Measurements from ENCODE around the gene RAMAC. TPM values are rescaled to one million over a fixed set of nuclear protein-coding genes. Genes with fewer than 3 reads are reported as not detected.
"Not testable (repeated sequence)": the region's sequence is repeated elsewhere in the genome, so short reads cannot be mapped to it uniquely, and the experiment has no call there.

The RAMAC gene
- total RNA-seq, 1 donor from 2014 or later = 27.6 TPM

DNA sequence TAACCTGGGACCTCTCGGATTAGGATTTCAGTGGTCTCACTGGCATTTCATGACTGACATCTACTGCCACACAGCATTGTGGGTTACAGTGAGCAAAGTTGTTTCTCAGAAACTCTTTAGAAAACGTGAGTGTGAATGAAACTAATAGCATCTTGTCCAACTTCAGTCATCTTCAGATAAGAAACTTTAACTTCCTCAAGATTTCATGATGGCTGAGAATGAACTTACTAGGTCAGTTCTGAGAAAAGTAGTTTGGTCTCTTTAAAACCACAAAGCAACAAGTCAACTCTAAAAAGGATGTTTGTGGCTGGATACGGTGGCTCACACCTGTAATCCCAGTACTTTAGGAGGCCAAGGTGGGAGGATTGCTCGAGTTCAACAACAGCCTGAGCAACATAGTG is 19.3 kb upstream of the RAMAC start:
- no peak for DNase-seq (ENCODE audit: low read depth in 2 of 2)

GRCh38 chr15:82968066-82968465 is 17.9 kb upstream of the RAMAC start:
- no peak for DNase-seq (ENCODE audit: low read depth in 2 of 2)

GRCh38 chr15:82969353-82969752 is 16.7 kb upstream of the RAMAC start:
- no peak for DNase-seq (ENCODE audit: low read depth in 2 of 2)

- DNase-seq (ENCODE audit: low read depth in 2 of 2) = no peak
Observed at GRCh38 chr15:82970078-82970686, 15.8 kb upstream of the RAMAC start.

GRCh38 chr15:82970696-82971095 is 15.3 kb upstream of the RAMAC start:
- no peak for DNase-seq (ENCODE audit: low read depth in 2 of 2)

GRCh38 chr15:82971218-82971984 is 14.6 kb upstream of the RAMAC start:
- DNase-seq (ENCODE audit: low read depth in 2 of 2) = no peak

DNA sequence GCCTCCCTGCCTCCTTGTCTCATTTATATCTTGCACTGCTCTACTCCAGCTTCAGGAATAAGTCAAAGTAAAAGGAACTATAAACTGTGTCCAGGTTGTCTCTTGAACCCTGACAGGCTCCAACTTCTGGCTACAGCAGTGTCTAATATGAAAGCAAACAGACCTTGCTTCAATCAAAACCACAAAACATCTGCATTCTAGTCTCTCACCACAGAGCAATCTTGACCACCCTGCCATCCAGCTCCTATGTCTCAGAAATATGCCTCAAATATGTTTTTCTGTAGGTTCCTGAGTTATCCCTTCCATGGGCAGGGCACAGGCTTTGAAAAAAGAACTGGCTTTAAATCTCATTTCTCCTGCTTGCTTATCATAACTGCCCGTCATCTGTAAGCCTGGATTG is 13.0 kb upstream of the RAMAC start:
- no peak for DNase-seq (ENCODE audit: low read depth in 2 of 2)

- DNase-seq (ENCODE audit: low read depth in 2 of 2) = no peak
Observed at GRCh38 chr15:82977076-82977475, 8.9 kb upstream of the RAMAC start.

GRCh38 chr15:82978438-82978837 is 7.6 kb upstream of the RAMAC start:
- DNase-seq (ENCODE audit: low read depth in 2 of 2) = no peak

- DNase-seq (ENCODE audit: low read depth in 2 of 2) = no peak
Observed at GRCh38 chr15:82979726-82980125, 6.3 kb upstream of the RAMAC start.

DNA sequence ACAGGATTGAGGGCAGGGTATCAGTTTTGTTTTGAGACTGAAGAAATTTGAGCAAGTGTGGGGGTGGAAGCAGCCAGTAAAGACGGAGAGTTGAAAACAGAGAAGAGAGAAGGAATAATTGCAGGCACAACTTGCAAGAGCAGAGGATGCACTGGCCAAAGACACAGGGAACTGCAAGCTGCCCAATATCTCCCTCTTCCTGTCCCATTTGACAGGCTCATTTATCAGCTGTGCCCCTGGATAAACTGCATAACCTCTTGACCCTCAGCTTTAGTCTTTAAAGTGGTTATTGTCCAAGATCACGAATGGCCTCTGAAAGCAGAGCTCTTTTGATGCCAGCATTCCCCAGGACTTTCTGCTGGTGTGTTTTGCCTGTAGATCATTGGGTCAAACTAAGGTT is 5.0 kb upstream of the RAMAC start:
- no peak for DNase-seq (ENCODE audit: low read depth in 2 of 2)

DNA sequence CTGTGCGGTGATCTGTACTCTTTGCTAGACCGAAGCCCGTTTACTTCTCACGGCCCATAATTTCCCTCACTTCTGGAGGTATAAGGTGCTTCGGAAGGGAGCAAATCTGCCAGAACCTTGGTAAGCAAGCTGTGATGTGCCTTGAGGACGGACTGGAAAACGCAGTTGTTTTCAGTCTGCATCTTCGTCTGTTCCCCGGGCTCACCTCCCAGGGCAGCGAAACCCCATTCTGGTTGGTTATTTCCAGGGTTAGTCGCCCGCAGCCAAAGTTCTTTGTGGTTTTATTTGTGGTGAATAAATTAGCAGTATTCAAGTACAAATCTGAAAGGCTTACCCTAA is 401 bp downstream of the RAMAC start:
- peak; percentile 36 to 47 for DNase-seq (ENCODE audit: low read depth in 2 of 2)

GRCh38 chr15:82992436-82992998 is 6.5 kb downstream of the RAMAC start:
- DNase-seq (ENCODE audit: low read depth in 2 of 2) = no peak

DNA sequence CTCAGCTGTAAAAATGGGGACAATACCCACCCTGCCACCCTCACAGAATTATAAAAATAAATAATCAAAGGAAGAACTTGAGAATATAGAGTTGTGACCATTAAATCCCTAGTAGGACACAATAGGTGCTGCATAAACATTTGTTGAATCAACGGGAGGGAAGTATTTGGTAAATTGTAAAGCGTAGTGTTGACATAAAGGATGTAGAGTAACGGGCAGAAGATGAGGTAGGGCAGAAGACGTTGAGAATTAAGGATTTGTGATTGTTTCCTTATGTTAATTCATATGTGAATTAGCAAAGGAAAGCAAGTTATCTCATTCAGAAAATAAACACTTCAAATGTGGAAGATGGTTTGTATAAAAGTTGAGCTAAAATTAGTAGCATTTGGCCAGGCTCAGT is 7.1 kb downstream of the RAMAC start:
- no peak for DNase-seq (ENCODE audit: low read depth in 2 of 2)

GRCh38 chr15:82995076-82995475 is 9.1 kb downstream of the RAMAC start:
- DNase-seq (ENCODE audit: low read depth in 2 of 2) = no peak

DNA sequence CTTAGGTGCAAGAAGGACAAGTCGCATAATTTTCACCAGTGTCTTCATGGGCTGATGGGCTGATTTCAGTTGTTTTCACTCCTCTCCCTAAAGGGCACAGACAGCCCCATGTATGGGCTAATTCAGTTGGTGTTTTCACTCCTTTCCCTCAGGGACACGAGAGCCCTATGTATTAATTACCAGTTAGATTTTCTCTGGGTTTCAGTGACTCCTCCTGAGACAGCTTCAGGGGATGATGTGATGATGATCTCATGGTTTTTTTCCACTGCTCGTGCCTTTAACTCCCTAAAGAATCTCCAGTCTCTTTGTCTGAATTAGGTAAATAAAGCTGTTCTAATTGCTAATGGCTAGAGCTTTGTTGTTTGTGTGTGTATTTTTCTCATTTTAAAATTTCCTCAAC is 9.9 kb downstream of the RAMAC start:
- DNase-seq (ENCODE audit: low read depth in 2 of 2) = no peak

DNA sequence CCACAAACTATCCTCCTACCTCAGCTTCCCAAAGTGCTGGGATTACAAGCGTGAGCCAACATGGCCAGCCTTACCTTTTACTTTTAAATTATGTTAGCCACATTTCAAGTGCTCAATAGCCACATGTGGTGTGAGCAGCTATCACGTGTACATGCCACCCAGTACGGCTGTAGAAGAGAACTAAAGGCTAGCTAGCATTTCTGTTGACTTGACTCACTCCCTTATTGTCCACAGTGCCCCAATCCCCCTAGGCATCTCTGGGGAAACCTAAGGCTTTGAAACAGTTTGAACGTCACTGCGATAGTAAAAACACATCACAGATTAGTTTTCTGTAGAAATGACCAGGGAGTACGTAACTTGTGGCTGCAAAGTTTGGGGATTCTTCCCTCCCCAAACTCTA is 13.4 kb downstream of the RAMAC start:
- no peak for DNase-seq (ENCODE audit: low read depth in 2 of 2)

DNA sequence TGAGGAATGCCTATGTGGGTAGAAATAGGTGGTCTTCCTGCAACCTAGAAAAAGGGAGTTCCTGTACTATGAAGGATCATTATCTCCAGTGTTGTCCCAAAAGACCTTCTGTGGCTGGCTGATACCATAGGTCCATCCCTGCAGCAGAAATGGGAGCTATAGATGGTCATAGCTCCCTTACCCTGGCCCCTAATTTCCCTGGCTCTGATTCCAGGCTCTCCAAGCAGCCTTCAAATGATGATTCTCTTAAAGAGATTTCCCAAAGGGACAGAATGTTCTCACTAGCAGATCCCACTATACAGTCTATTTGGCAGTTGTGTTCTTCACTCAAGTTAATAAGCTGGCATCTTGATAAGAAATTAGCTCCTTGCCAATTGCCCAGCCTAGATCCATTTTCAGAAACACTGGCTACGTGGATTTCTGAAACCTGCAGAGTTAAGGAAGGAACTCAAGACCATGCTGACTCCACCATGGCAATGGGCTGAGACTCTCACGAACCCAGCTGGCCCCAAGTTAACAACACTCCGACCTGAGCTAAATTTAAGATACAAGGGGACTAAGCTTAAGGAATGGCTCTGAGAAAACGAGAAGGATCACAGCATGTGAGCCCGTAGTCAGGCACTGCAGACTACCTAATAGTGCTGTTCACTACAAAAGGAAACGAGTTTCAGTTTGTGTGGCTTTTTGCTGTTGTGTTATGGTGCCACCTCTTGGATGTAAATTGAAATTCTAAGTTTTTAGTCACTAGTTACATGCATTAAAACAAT is 14.1 kb downstream of the RAMAC start:
- peak; percentile 66 to 80 for DNase-seq (ENCODE audit: low read depth in 2 of 2)

- not testable (repeated sequence) for DNase-seq (ENCODE audit: low read depth in 2 of 2)
Observed at GRCh38 chr15:83000672-83001031, 14.6 kb downstream of the RAMAC start.

- DNase-seq (ENCODE audit: low read depth in 2 of 2) = peak; percentile 88 to 90
Observed at GRCh38 chr15:83010709-83011270, 24.8 kb downstream of the RAMAC start.

DNA sequence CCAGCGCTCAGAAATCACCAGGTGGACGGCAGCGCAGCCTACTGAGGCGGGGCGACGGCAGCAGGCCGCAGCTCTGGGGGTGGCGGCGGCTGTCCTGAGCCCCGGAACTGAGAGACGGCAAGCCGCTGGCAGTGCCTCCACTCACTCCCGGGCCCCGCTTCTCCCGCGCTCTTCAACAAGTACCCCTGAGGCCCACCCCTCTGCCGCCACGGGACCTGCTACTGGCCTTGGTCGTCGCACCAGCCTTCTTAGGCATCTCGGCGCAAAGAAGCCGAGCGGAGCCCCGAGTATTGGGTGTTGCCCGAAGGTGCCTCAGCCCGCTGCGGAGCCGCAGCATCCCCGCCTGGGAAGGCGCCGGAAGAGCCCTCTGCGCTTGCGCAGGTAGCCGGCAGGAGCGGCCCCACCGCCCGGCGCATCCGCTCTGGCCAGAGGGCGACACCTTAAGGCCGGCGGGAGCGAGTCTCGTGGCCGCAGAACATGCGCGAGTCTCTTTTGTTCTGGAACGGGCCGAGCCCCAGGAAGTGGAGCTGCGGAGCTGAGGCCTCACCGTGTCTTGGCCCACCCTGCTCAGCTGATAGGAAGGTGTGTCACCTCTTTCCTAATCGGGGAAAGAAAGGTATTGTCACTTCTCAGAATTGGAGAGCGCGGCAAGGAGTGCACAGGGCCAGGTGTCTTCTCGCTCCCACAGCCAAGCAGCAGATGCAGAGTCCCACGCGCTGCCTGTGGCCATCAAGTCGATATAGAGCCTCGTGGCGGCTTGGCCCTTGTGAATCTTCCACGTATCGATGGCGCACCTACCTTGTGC is 25.5 kb downstream of the RAMAC start, which contains the start of gene C15orf40:
TSS of gene C15orf40 (minus strand) at position 369 of the 805 bp plus-strand sequence. CDS start at position 337, 32 bp downstream.
- DNase-seq (ENCODE audit: low read depth in 2 of 2) = peak; percentile 85 to 93

All from lung microvascular endothelial cell (primary cell).